ENCODE data around the gene QKI.

GRCh38 chr6:163526346-163526745 lies 111.8 kb downstream of the QKI start:
- TF ChIP-seq MAX (IDR thresholded peaks at IDR 0.05; ENCODE audit: low read depth, low read length) (no peak), CTCF (IDR thresholded peaks at IDR 0.05; ENCODE audit: low read depth, low read length) (no peak), POLR2A (IDR thresholded peaks at IDR 0.05; ENCODE audit: extremely low read depth, insufficient read length) (no peak), MYC (IDR thresholded peaks at IDR 0.05; ENCODE audit: low read depth, low read length) (no peak)
